ENCODE results near the gene COBL.

GRCh38 chr7:51019191-51019844 lies 297.3 kb downstream of the COBL start:
- TF ChIP-seq RAD21 (IDR thresholded peaks at IDR 0.05; ENCODE audit: low read depth) (no peak), TAF1 (IDR thresholded peaks at IDR 0.05; ENCODE audit: low read depth) (no peak), REST (IDR thresholded peaks at IDR 0.05; ENCODE audit: low read depth) (no peak), TCF12 (IDR thresholded peaks at IDR 0.05; ENCODE audit: low read depth) (no peak), YY1 (IDR thresholded peaks at IDR 0.05; ENCODE audit: low read depth) (no peak), TEAD4 (IDR thresholded peaks at IDR 0.05) (no peak), EGR1 (IDR thresholded peaks at IDR 0.05) (no peak), EP300 (IDR thresholded peaks at IDR 0.05; ENCODE audit: borderline replicate concordance) (no peak), FOXM1 (IDR thresholded peaks at IDR 0.05; ENCODE audit: borderline replicate concordance, low read depth) (no peak), CREB1 (IDR thresholded peaks at IDR 0.05; ENCODE audit: low read depth) (no peak), USF1 (IDR thresholded peaks at IDR 0.05) (no peak), CEBPB (IDR thresholded peaks at IDR 0.05) (no peak), NFIC (IDR thresholded peaks at IDR 0.05) (no peak)
- TF ChIP-seq, protein P1, sequence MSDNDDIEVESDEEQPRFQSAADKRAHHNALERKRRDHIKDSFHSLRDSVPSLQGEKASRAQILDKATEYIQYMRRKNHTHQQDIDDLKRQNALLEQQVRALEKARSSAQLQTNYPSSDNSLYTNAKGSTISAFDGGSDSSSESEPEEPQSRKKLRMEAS (IDR thresholded peaks at IDR 0.05), result no peak
